Duodenal mucosa (tissue), 2 donors: ENCODE data around the gene RBFA.
"Not testable (repeated sequence)": the region's sequence is repeated elsewhere in the genome, so short reads cannot be mapped to it uniquely, and the experiment has no call there.

Experiments used
- H3K27ac ChIP-seq: one replicate; pipeline ENCODE4 v1.7.0; 2013; ENCODE audit warnings: low read depth, low read length
- H3K27me3 ChIP-seq, 2 donors: one replicate each; pipeline ENCODE4 v1.7.0; 2013; ENCODE audit warnings: low read length in 2 of 2, control low read depth in 1 of 2; ENCODE audit not compliant: insufficient read depth in 2 of 2, control insufficient read depth in 1 of 2
- H3K36me3 ChIP-seq, 2 donors: one replicate each; pipeline ENCODE4 v1.7.0; 2013; ENCODE audit warnings: low read length in 2 of 2, control low read depth in 1 of 2; ENCODE audit not compliant: insufficient read depth in 2 of 2, control insufficient read depth in 1 of 2
- H3K4me1 ChIP-seq, 2 donors: one replicate each; pipeline ENCODE4 v1.7.0; 2013; ENCODE audit warnings: low read length in 2 of 2, control low read depth in 1 of 2; ENCODE audit not compliant: insufficient read depth in 2 of 2, control insufficient read depth in 1 of 2
- H3K4me3 ChIP-seq, 2 donors: one replicate each; pipeline ENCODE4 v1.7.0; 2013; ENCODE audit warnings: low read length in 2 of 2, low read depth in 1 of 2
- H3K9ac ChIP-seq, 2 donors: one replicate each; pipeline ENCODE4 v1.7.0; 2013; ENCODE audit warnings: low read length in 2 of 2, low read depth in 1 of 2
- H3K9me3 ChIP-seq, 2 donors: one replicate each; pipeline ENCODE4 v1.7.0; 2013; ENCODE audit warnings: low read length in 2 of 2, control low read depth in 1 of 2; ENCODE audit not compliant: control insufficient read depth in 1 of 2

Gene RBFA

DNA sequence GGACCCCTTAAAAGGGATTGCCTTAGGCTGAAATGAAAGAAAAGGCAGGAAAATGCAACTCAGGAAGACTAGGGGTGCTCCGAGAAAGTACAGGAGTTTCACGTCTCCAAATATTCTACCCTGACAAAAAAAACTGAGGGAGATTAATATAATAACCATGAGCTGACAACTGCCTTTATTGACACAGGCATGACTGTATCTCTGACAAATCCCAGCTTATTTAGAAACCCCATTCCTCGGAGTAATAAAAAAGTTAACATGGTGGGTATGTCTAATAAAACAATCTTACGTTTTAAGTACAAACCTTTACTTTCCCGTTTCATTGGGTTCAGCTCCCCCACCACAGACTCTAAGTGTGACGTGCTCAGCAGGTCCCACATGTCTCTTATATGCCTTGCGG, 7.9 kb upstream of the RBFA start:
- Histone ChIP-seq H3K4me3 (no peak overlapping the region), H3K9ac (no peak overlapping the region), H3K27ac (no peak overlapping the region), H3K36me3 (peaks cover 0 to 3% of the 10 kb centered on the region in 2 donors), H3K9me3 (peaks cover 47 to 55% of the 10 kb centered on the region in 2 donors), H3K27me3 (no peaks in the 10 kb centered on the region), H3K4me1 (no peaks in the 10 kb centered on the region)

DNA sequence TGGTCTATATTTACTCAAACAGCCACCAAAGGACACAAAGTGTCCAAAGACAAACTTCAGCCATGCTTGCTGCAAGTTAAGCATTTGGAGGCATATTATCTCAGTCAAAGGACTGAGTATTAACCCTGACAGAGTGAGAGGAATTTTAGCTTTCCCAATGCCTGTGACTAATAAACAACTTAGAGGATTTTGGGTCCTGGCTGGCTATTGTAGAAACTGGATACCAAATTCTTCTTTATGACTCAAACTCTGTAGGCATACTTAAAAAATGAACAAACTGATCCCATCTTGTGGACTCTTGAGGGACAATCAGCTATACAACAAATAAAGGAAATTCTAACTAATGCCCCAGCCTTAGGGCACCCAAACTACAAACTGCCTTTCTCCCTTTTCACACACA, 6.5 kb upstream of the RBFA start:
- H3K36me3 ChIP-seq, H3K27me3 ChIP-seq, H3K9ac ChIP-seq, H3K27ac ChIP-seq, H3K4me3 ChIP-seq, H3K4me1 ChIP-seq: not testable (repeated sequence)
- peaks cover 34 to 42% of the 10 kb centered on the region in 2 donors for H3K9me3 ChIP-seq

DNA sequence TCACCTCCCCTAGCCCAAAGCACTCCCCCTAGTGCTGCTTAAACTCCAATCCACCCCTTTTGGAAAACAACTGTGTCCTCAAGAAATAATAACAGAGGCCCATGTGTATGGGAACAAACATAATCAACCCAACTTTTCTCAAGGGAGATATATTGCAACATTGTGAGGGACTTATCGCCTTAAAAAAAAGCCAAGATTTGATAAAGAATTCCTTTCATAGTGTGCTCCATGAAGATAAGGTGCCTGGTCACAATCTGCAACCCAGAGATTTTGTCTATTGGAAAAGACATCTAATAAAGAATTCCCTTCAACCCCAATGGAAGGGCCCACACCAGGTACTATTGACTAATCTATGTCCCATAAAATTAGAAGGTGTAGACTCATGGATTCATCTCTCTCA, 4.5 kb upstream of the RBFA start:
- peaks cover 19 to 23% of the 10 kb centered on the region in 2 donors for H3K9me3 ChIP-seq
- no peak overlapping the region for H3K9ac ChIP-seq
- H3K36me3 ChIP-seq, result peaks cover 0 to 3% of the 10 kb centered on the region in 2 donors
- no peak overlapping the region for H3K4me3 ChIP-seq
- peaks cover 0 to 6% of the 10 kb centered on the region in 2 donors for H3K4me1 ChIP-seq
- no peaks in the 10 kb centered on the region for H3K27me3 ChIP-seq
- H3K27ac ChIP-seq, result no peak overlapping the region

DNA sequence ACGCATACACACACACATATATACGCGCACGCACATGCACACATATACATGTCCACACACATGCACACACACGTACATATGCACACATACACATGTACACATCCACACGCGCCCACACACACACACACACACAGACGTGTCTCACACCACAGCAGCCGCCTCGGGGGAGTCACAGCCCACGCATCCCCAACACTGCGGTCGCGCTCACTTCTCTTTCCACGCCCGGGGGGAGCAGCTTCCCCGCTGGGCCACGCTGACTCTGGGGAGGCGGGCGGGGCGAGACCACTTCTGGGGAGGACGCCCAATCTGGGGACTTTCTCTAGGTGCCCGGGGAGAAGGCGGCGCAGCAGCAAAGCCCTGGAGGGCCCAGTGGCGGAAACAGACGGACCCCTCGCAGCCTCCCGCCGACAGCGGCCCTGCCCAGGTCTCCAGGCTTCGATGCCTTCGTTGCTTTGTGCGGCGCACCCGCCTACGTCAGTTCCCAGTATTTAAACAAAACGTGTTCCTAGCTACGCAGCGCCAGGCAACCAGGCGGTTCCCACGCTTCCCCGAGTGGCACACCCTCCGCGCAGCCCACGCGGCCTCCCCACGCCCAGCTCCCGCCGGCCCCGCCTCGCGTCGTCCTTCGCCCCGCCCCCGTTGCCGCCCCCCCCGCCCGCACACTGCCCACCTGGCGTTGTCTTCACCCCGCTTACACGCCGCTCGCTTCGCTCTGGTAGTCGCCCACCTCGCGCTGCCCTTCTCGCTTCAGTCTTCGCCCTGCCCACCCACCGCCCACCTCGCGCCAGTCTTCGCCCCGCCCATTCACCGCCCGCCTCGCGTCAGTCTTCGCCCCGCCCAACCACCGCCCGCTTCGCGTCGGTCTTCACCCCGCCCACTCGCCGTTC, 810 bp upstream of the RBFA start:
- peak overlapping the region; percentile 89 for H3K27ac ChIP-seq
- H3K4me1 ChIP-seq, result peaks cover 8 to 13% of the 10 kb centered on the region in 2 donors
- H3K36me3 ChIP-seq, result peaks cover 6 to 12% of the 10 kb centered on the region in 2 donors
- H3K4me3 ChIP-seq, result peak overlapping the region; percentile 72 to 77
- no peaks in the 10 kb centered on the region for H3K9me3 ChIP-seq
- peak overlapping the region; percentile 12 to 43 for H3K9ac ChIP-seq
- H3K27me3 ChIP-seq, result no peaks in the 10 kb centered on the region

DNA sequence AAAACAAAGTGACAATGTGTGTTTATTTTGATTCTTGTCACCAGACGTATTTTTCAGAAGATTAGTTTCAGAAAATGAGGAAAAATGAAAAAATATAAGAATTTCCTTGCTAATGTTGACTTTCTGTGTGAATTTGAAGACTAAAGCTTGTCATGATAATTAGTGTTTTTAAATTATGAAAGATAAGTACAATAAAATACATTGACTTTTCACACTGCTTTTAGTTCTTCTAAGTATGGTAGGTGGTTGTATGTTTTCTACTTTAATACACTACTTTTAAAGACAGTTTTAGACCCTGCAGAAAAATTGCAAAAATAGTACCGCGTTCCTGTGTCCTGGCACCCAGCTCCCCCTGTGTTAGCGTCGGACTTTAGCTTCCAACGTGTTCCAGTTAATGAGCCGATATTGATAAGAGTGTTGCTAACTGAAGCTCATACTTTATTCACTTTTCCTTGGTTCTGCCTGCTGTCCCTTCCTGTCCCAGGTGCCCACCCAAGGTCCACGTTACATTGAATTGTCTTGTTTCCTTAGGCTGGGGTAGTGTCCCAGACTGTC, 695 bp downstream of the RBFA start:
- Histone ChIP-seq H3K27me3 (no peaks in the 10 kb centered on the region), H3K36me3 (peaks cover 6 to 24% of the 10 kb centered on the region in 2 donors), H3K4me1 (peaks cover 8 to 13% of the 10 kb centered on the region in 2 donors), H3K9me3 (no peaks in the 10 kb centered on the region), H3K27ac (peak overlapping the region; percentile 89), H3K4me3 (peak overlapping the region; percentile 92 to 98), H3K9ac (peak overlapping the region; percentile 75 to 88)

DNA sequence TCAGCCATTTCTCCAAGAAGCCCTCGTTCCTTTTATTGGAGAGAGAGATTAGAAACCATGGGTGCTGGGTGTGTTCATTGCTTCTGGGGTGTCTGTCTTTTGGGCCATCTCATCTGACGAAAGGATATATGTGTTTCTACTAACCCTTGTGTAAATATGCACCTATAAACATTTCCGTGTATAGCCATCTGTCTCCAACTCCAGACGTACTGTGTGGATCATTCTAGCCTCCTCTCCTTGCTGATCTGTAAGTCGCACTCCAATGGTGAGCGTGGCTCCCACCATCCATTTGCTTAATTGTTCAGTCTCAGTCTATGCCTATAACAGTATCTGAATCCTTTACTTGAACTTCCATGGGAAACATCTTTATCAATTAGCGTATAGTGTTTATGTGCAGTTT, 1.8 kb downstream of the RBFA start:
- Histone ChIP-seq H3K9ac (no peak overlapping the region), H3K36me3 (peaks cover 6 to 29% of the 10 kb centered on the region in 2 donors), H3K27me3 (no peaks in the 10 kb centered on the region), H3K9me3 (no peaks in the 10 kb centered on the region), H3K4me3 (no peak overlapping the region), H3K4me1 (peaks cover 8 to 13% of the 10 kb centered on the region in 2 donors), H3K27ac (no peak overlapping the region)

DNA sequence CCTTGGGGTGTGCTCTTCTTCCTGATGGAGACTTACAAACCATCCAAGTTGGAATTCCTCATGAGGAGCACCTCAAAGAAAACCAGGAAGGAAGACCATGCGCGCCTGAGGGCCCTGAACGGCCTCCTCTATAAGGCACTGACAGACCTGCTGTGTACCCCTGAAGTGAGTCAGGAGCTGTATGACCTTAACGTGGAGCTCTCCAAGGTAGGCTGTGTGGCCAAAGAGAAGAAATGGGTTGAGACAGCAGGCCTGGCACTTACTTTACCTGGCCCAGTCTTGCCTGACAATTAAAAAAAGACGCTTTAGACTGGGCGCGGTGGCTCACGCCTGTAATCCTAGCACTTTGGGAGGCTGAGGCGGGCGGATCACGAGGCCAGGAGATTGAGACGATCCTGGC, 3.1 kb downstream of the RBFA start:
- H3K9ac ChIP-seq, result no peak overlapping the region
- peaks cover 8 to 13% of the 10 kb centered on the region in 2 donors for H3K4me1 ChIP-seq
- H3K27me3 ChIP-seq, result no peaks in the 10 kb centered on the region
- H3K9me3 ChIP-seq, result no peaks in the 10 kb centered on the region
- H3K27ac ChIP-seq, result no peak overlapping the region
- no peak overlapping the region for H3K4me3 ChIP-seq
- H3K36me3 ChIP-seq, result peaks cover 6 to 34% of the 10 kb centered on the region in 2 donors

DNA sequence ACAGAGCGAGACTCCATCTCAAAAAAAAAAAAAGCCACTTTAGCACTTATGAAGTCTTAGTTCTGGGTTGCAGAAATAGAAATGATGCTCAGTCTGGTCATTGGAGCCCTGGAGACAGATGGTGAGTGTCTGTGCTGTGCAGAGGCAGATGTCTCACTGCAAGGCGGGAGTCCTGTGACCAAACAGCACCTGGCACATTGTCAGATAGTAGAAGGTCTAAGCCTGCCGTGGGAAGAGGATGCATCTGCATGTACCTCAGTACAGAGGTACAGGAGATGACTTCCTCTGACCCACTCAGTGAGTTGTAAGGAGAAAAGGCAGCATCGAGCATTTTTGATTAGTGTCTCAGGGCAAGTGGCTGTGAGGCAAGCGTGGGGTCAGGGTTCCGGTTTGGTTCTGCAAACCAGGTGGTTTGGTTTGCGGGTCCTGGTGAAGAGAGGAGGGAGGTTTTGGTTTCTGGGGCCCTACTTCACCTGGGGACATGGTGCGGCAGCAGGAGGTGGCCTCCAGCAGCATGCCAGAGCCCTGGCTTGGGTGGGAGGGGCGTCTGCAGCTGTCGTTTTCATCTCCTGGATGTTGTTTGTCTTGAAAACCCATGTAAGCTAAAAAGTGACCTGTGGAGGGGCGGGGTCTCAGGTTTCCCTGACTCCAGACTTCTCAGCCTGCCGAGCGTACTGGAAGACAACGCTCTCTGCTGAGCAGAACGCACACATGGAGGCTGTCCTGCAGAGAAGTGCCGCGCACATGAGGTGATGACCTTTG, 3.8 kb downstream of the RBFA start:
- peaks cover 6 to 36% of the 10 kb centered on the region in 2 donors for H3K36me3 ChIP-seq
- no peaks in the 10 kb centered on the region for H3K9me3 ChIP-seq

DNA sequence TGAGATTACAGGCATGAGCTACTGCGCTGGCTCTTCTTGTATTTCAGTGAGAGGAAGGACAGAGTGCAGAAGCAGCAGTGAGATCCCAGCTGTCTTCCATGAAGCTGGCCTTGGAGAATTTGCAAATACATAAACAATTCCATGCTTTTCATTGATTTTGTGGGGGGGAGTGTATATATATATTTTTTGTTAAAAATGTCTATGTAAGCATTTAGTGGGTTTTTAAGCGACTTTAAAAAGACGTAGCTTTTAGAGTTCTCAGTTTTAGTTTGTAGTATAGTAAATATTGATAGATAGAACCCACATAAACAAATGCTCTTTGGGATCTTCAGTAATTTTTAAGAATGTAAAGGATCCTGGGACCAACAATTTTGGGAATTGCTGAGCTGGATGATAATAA, 6.3 kb downstream of the RBFA start:
- Histone ChIP-seq H3K4me3 (no peak overlapping the region), H3K4me1 (peaks cover 0 to 3% of the 10 kb centered on the region in 2 donors), H3K9me3 (no peaks in the 10 kb centered on the region), H3K27me3 (no peaks in the 10 kb centered on the region), H3K36me3 (peaks cover 6 to 57% of the 10 kb centered on the region in 2 donors), H3K9ac (no peak overlapping the region), H3K27ac (no peak overlapping the region)

More for the DNA sequence above, 3.8 kb downstream of the RBFA start:
- no peak overlapping the region for H3K4me3 ChIP-seq
- no peak overlapping the region for H3K27ac ChIP-seq
- peaks cover 8 to 11% of the 10 kb centered on the region in 2 donors for H3K4me1 ChIP-seq
- no peaks in the 10 kb centered on the region for H3K27me3 ChIP-seq
- H3K9ac ChIP-seq, result no peak overlapping the region

DNA sequence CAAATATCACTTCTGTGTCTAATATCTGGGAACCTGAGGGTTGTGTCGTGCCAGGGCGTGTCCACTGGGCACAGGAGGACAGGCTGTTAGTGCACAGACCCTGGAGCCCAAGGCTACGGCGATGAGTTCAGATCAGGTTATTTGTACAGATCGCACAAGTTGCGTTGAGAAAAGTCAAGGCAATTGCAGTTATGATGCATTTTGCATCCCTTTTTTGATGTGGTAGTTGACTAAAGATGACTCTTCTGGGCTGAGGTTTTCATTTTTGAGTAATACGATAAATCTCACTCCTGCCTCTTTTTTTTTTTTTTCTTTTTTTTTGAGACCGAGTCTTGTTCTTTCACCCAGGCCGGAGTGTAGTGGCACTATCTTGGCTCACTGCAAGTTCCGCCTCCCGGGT, 7.2 kb downstream of the RBFA start:
- no peak overlapping the region for H3K27ac ChIP-seq
- no peaks in the 10 kb centered on the region for H3K27me3 ChIP-seq
- no peaks in the 10 kb centered on the region for H3K9me3 ChIP-seq
- H3K9ac ChIP-seq, result no peak overlapping the region
- peaks cover 6 to 62% of the 10 kb centered on the region in 2 donors for H3K36me3 ChIP-seq
- no peaks in the 10 kb centered on the region for H3K4me1 ChIP-seq
- H3K4me3 ChIP-seq, result no peak overlapping the region
